ENCODE data around the gene LIAS.
A peak's percentile ranks its signal among the peaks of the same experiment; 100 is the strongest.

- TF ChIP-seq, protein P1, sequence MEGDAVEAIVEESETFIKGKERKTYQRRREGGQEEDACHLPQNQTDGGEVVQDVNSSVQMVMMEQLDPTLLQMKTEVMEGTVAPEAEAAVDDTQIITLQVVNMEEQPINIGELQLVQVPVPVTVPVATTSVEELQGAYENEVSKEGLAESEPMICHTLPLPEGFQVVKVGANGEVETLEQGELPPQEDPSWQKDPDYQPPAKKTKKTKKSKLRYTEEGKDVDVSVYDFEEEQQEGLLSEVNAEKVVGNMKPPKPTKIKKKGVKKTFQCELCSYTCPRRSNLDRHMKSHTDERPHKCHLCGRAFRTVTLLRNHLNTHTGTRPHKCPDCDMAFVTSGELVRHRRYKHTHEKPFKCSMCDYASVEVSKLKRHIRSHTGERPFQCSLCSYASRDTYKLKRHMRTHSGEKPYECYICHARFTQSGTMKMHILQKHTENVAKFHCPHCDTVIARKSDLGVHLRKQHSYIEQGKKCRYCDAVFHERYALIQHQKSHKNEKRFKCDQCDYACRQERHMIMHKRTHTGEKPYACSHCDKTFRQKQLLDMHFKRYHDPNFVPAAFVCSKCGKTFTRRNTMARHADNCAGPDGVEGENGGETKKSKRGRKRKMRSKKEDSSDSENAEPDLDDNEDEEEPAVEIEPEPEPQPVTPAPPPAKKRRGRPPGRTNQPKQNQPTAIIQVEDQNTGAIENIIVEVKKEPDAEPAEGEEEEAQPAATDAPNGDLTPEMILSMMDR (IDR thresholded peaks at IDR 0.05), result no peak
- TF ChIP-seq POLR2AphosphoS5 (IDR thresholded peaks at IDR 0.05; ENCODE audit: low read depth, low read length), result peak; percentile 39
- TF ChIP-seq TCF7L2 (IDR thresholded peaks at IDR 0.05; ENCODE audit: low read depth, low read length), result no peak
- TF ChIP-seq SIN3A (IDR thresholded peaks at IDR 0.05; ENCODE audit: borderline replicate concordance, insufficient read depth, low read depth, low read length), result no peak
- TF ChIP-seq, protein P2, sequence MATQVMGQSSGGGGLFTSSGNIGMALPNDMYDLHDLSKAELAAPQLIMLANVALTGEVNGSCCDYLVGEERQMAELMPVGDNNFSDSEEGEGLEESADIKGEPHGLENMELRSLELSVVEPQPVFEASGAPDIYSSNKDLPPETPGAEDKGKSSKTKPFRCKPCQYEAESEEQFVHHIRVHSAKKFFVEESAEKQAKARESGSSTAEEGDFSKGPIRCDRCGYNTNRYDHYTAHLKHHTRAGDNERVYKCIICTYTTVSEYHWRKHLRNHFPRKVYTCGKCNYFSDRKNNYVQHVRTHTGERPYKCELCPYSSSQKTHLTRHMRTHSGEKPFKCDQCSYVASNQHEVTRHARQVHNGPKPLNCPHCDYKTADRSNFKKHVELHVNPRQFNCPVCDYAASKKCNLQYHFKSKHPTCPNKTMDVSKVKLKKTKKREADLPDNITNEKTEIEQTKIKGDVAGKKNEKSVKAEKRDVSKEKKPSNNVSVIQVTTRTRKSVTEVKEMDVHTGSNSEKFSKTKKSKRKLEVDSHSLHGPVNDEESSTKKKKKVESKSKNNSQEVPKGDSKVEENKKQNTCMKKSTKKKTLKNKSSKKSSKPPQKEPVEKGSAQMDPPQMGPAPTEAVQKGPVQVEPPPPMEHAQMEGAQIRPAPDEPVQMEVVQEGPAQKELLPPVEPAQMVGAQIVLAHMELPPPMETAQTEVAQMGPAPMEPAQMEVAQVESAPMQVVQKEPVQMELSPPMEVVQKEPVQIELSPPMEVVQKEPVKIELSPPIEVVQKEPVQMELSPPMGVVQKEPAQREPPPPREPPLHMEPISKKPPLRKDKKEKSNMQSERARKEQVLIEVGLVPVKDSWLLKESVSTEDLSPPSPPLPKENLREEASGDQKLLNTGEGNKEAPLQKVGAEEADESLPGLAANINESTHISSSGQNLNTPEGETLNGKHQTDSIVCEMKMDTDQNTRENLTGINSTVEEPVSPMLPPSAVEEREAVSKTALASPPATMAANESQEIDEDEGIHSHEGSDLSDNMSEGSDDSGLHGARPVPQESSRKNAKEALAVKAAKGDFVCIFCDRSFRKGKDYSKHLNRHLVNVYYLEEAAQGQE (IDR thresholded peaks at IDR 0.05; ENCODE audit: insufficient read depth in 1 of 2, low read depth in 2 of 2, low read length in 1 of 2), result no peak
These were observed 5.8 kb upstream of the LIAS start for GRCh38 chr4:39452860-39453587.

Measured in Panc1 (cell line).